Upper lobe of right lung (tissue), 1 donor: ENCODE data around the gene RNU1-4. TPM values are rescaled to one million over a fixed set of nuclear protein-coding genes. Genes with fewer than 3 reads are reported as not detected.
"Not testable (repeated sequence)": the region's sequence is repeated elsewhere in the genome, so short reads cannot be mapped to it uniquely, and the experiment has no call there.

Experiments
- ATAC-seq: fragments of 200-7000 bp; cut with Tn5 transposase; one replicate; pipeline ENCODE4 v1.9.1; 2020; ENCODE audit warnings: mild to moderate bottlenecking, moderate library complexity
- DNase-seq: peaks from one replicate; pipeline ENCODE4 v3.0.0-alpha.2; 2020
- H3K27ac ChIP-seq: fragments of 200-600 bp; one replicate; pipeline ENCODE4 v1.8.0; 2022
- H3K27me3 ChIP-seq: fragments of 200-600 bp; one replicate; pipeline ENCODE4 v1.8.0; 2022; ENCODE audit warnings: mild to moderate bottlenecking
- H3K36me3 ChIP-seq: fragments of 200-600 bp; one replicate; pipeline ENCODE4 v1.8.0; 2022
- H3K4me1 ChIP-seq: fragments of 200-600 bp; one replicate; pipeline ENCODE4 v1.8.0; 2022
- H3K4me3 ChIP-seq: fragments of 200-600 bp; one replicate; pipeline ENCODE4 v1.8.0; 2022; ENCODE audit warnings: mild to moderate bottlenecking
- H3K9me3 ChIP-seq: fragments of 200-600 bp; one replicate; pipeline ENCODE4 v1.8.0; 2022
- intact Hi-C: fragments of 100-400 bp; cut with DNase I; formaldehyde crosslinking; loops from one replicate; pipeline ENCODE4 v1.11.0; 2022
- total RNA-seq: library from RNA; stranded (reverse); fragmentation: NEBNext Ultra II Directional; extraction: Animal tissue kit (Norgen Biotek cat#: 25700); gene quantifications from one replicate; pipeline ENCODE4 v1.2.1, GENCODE V29; 2021
- donor health status: DM: no; HTN: yes; CAD: no; lungs with severe emphysema.

The RNU1-4 gene
- total RNA-seq, 1 donor from 2014 or later, result 6,622 TPM

DNA sequence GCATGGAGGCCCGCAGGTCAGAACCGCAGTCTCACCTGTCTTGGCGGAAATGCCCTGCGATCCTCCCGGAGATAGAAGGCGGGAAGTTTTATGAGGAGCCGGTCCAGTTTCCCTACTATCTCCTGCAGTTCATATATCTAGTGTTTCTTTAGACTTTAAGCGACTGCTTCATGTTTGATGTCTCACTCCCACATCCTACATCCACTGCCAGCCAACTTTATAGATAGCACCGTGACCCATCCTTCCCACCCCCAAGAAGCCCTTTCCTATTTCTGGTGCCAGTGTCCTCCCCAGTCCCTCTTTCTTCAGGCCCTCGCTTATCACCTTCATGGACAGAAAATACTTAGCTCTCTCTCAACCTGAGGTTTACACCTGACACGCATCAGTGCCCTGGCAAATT lies 914 bp downstream of the RNU1-4 start:
- intact Hi-C loops, H3K27me3 ChIP-seq, H3K4me3 ChIP-seq, H3K36me3 ChIP-seq, H3K4me1 ChIP-seq, H3K9me3 ChIP-seq, ATAC-seq, DNase-seq, H3K27ac ChIP-seq: not testable (repeated sequence)

DNA sequence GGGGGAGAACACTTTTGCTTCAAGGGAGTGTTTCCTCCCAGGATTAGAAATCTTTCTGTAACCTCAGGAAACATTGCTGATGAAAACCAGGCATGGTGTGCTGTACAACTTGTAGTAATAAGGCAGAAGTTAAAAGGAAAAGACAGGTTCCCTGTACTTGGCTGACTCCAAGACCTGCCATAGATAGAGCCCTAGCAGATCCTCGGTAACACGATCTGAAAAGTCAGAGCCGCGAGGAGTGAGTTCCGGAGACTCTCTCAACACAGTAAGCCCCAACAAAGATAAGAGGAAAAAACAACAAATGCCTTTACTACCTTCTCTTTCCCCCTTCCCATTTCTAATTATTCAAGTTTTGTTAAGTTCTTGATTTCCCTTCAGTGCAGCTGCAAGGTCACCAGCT lies 7.3 kb downstream of the RNU1-4 start:
- H3K36me3 ChIP-seq, H3K9me3 ChIP-seq, DNase-seq, H3K27ac ChIP-seq, ATAC-seq, H3K4me1 ChIP-seq, intact Hi-C loops, H3K4me3 ChIP-seq, H3K27me3 ChIP-seq: not testable (repeated sequence)

DNA sequence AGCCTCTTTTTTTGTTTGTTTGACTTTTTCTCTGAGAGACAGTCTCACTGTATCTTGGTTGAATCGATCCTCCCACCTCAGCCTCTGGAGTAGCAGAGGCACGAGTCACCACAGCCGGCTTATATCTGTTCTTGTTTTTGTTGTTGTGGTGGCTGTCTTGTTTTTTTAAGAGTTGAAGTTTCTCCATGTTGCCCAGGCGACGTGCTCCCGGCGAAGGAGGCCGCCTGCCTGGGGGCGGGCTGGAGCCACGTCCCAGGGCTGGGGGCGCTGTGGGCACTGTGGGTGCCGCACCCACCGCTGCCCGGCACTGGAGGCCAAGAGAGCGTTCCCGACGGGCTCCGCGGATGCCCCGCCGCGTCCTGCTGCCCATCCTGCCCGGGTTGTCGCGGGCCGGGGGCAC lies 8.4 kb downstream of the RNU1-4 start:
- H3K27ac ChIP-seq, H3K9me3 ChIP-seq, intact Hi-C loops, H3K36me3 ChIP-seq, H3K4me1 ChIP-seq, DNase-seq, H3K27me3 ChIP-seq, H3K4me3 ChIP-seq: not testable (repeated sequence)
- peak; percentile 59 for ATAC-seq

GRCh38 chr1:16749910-16750888 lies 9.9 kb downstream of the RNU1-4 start:
- H3K27ac ChIP-seq, H3K4me3 ChIP-seq, DNase-seq, H3K27me3 ChIP-seq, H3K9me3 ChIP-seq, intact Hi-C loops, H3K36me3 ChIP-seq, H3K4me1 ChIP-seq: not testable (repeated sequence)
- ATAC-seq, result peak; percentile 89

GRCh38 chr1:16752770-16753169 lies 12.5 kb downstream of the RNU1-4 start:
- H3K9me3 ChIP-seq, H3K4me3 ChIP-seq, H3K4me1 ChIP-seq, H3K36me3 ChIP-seq, DNase-seq, H3K27ac ChIP-seq, intact Hi-C loops, ATAC-seq, H3K27me3 ChIP-seq: not testable (repeated sequence)

DNA sequence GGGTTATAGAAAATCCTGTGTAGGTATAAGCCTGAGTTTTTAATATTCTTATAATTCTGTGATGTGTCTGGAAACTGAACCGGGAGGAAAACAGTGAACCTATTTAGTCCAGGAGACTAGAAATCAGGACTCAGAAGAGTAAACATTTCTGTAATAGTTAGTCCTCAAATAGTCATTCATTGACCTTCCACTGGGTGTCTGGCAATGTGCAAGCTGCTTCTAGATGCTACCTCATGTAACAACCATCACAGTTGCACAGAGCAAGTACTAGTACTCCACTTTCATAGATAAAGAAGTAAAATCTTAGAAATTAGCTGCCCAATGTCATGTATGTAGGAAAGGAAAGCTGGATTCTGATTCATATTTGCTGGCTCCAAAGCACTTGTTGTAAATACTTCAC lies 15.1 kb downstream of the RNU1-4 start:
- H3K4me3 ChIP-seq, intact Hi-C loops, ATAC-seq, DNase-seq, H3K27me3 ChIP-seq, H3K4me1 ChIP-seq, H3K9me3 ChIP-seq, H3K27ac ChIP-seq, H3K36me3 ChIP-seq: not testable (repeated sequence)

GRCh38 chr1:16755932-16756331 lies 15.6 kb downstream of the RNU1-4 start:
- H3K4me1 ChIP-seq, H3K36me3 ChIP-seq, DNase-seq, ATAC-seq, H3K4me3 ChIP-seq, H3K9me3 ChIP-seq, H3K27ac ChIP-seq, intact Hi-C loops, H3K27me3 ChIP-seq: not testable (repeated sequence)

GRCh38 chr1:16757574-16757973 lies 17.3 kb downstream of the RNU1-4 start:
- H3K27ac ChIP-seq, H3K9me3 ChIP-seq, ATAC-seq, H3K36me3 ChIP-seq, H3K4me1 ChIP-seq, H3K4me3 ChIP-seq, intact Hi-C loops, DNase-seq, H3K27me3 ChIP-seq: not testable (repeated sequence)

DNA sequence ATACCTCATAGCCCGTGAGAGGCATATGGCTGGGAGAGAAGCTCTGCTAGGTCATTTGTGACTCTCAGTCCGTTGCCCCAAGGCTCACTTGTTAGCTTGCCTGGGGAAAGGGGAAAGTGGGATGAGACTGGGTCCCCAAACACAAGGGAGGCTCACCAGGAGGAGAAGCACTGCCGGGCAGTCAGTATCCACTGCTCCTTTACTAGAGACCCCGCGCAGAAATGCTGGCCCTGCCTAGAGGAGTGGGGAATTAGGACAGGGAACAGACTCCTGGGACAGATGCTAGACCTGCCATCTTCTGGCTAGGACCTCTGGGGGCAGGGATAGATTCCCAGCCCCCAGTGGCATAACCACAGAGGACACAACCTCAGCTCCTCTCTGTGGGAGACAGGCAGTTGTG lies 17.7 kb downstream of the RNU1-4 start:
- DNase-seq, H3K27me3 ChIP-seq, H3K4me3 ChIP-seq, H3K27ac ChIP-seq, intact Hi-C loops, H3K4me1 ChIP-seq, ATAC-seq, H3K9me3 ChIP-seq, H3K36me3 ChIP-seq: not testable (repeated sequence)

GRCh38 chr1:16759041-16759493 lies 18.8 kb downstream of the RNU1-4 start:
- H3K4me1 ChIP-seq, H3K27ac ChIP-seq, H3K9me3 ChIP-seq, H3K36me3 ChIP-seq, intact Hi-C loops, H3K27me3 ChIP-seq, H3K4me3 ChIP-seq: not testable (repeated sequence)
- DNase-seq (peak; percentile 56), ATAC-seq (peak; percentile 6)

- H3K4me3 ChIP-seq, H3K27ac ChIP-seq, H3K4me1 ChIP-seq, H3K9me3 ChIP-seq, intact Hi-C loops, DNase-seq, H3K36me3 ChIP-seq, H3K27me3 ChIP-seq: not testable (repeated sequence)
- ATAC-seq, result peak; percentile 92
These were observed 19.5 kb downstream of the RNU1-4 start for GRCh38 chr1:16759650-16760455.

DNA sequence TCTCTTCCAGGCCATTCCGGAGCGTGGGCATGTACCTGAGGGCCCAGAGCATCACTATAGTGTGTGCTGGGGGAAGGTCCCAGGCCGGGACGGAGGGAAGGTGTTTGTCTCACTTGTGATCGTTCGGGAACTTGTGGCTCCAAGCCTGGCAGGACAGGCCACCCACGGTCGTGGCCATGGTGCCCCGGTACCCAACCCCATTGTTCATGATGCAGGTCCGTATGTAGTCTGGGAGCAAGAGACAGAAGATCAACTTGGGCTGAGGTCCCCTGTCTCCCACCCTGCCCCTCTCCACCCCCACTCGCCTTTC lies 20.1 kb downstream of the RNU1-4 start:
- intact Hi-C loops, ATAC-seq: not testable (repeated sequence)

DNA sequence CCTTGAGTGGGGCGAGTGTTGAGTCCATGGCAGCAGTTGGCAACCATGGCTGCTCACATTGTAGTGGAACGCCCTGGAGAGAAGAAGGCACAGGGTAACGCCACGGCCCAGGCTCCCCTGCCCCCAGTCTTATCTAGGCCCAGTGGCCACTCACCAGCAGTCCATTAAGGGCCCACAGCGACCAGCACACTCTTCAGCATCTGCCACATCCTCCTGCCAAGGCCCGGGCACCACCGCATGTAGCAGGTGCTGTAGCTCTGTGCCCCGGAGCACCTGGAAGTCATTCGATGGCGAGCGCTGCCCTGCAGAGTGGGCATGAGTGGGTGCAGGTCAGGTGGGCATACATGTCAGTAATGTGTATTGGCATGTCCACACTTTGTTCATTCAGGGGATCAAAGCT lies 20.5 kb downstream of the RNU1-4 start:
- not testable (repeated sequence) for H3K36me3 ChIP-seq

More for the DNA sequence above, 20.1 kb downstream of the RNU1-4 start:
- not testable (repeated sequence) for H3K4me3 ChIP-seq, DNase-seq, H3K27me3 ChIP-seq, H3K27ac ChIP-seq, H3K4me1 ChIP-seq, H3K36me3 ChIP-seq, H3K9me3 ChIP-seq

GRCh38 chr1:16764248-16764819 lies 24.0 kb downstream of the RNU1-4 start:
- H3K4me3 ChIP-seq, H3K36me3 ChIP-seq, H3K9me3 ChIP-seq, ATAC-seq, H3K4me1 ChIP-seq, intact Hi-C loops, H3K27me3 ChIP-seq: not testable (repeated sequence)
- peak overlapping the region; percentile 63 for H3K27ac ChIP-seq
- peak; percentile 61 for DNase-seq

More for the DNA sequence above, 20.5 kb downstream of the RNU1-4 start:
- ATAC-seq, DNase-seq, H3K4me1 ChIP-seq, H3K4me3 ChIP-seq, intact Hi-C loops, H3K9me3 ChIP-seq, H3K27ac ChIP-seq, H3K27me3 ChIP-seq: not testable (repeated sequence)
